ENCODE measurements around the gene EFCAB8.
"Not testable (repeated sequence)": the region's sequence is repeated elsewhere in the genome, so short reads cannot be mapped to it uniquely, and the experiment has no call there.

EFCAB8 gene

DNA sequence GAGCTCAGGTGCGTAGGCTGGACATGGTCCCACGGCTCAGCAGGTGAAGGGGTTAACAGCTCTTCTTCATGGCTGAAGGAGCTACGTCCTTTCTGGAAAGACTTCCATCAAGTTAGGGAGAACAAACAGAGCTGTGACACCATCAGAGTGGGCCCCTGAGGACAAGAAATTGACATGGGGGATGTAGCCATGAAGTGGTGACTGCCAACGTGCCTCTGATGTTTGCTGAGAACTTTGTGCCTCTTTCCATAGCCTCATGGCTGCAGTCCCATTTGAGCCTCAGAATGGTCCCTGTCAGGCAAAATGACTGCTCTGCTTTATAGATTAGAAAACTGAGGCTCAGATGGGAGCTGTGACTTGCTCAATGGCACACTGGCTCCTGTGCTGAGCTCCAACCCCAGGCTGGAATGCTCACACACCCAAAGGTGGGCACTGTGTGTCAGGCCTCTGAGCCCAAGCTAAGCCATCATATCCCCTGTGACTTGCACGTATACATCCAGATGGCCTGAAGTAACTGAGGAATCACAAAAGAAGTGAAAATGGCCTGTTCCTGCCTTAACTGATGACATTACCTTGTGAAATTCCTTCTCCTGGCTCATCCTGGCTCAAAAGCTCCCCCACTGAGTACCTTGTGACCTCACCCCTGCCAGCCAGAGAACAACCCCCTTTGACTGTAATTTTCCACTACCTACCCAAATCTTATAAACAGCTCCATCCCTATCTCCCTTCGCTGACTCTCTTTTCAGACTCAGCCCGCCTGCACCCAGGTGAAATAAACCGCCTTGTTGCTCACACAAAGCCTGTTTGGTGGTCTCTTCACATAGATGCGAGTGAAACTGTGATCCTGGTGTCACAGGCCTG, 115.7 kb downstream of the EFCAB8 start:
- DNase-seq: not testable (repeated sequence)

DNA sequence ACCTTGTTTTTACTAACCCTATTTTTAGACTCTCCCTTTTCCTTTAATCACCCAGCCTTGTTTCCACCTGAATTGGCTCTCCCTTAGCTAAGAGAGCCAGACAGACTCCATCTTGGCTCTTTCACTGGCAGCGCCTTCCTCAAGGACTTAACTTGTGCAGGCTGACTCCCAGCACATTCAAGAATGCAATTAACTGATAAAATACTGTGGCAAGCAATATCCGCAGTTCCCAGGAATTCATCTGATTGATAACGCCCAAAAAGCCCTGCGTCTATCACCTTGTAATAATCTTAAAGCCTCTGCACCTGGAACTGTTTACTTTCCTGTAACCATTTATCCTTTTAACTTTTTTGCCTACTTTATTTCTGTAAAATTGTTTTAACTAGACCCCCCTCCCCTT, 116.4 kb downstream of the EFCAB8 start:
- not testable (repeated sequence) for DNase-seq

DNA sequence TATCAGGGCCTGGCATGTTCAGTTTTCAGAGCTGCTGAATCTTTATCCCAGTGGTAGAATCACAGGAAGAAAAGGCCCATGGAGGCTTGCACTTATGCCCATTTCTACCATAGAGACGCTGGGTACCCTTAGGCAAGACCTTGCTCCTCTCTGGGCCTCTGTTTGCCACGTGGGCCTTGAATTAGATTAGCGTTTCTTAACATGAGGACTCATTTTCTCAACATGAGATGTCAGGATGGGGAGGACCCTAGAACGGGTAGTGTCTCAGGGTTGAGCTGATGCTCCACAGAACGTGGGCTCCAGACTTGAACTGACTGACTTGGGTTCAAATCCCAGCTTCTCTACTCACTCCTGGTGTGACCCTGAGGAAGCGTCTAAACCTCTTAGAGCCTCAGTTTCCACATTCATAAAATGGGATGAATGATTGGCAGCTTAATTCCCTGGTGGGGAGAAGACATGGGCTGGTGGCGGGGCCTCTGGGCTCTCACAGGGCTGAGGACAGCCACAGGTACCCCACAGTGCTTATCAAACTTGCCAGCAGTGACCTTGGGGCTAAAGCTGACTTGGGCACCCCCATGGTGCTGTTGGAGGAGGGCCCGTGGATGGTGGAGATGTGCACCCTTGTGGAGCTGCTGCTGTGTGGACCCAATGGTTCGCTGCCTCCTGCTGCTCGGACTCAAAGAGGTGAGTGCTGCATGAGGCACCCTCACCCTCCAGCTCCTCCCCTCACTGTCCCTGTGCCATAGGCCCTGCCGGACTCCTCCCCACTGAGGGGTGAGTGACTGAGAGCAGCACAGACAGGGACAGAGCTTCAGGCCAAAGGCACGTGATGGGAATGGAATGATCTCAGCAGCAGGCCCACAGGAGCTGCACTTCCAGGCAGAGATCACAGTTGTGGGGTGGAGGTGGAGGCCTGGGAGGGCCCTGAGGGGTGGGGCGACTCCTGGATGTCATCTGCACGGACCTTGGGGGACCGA, 117.3 kb downstream of the EFCAB8 start:
- no peak for DNase-seq

DNA sequence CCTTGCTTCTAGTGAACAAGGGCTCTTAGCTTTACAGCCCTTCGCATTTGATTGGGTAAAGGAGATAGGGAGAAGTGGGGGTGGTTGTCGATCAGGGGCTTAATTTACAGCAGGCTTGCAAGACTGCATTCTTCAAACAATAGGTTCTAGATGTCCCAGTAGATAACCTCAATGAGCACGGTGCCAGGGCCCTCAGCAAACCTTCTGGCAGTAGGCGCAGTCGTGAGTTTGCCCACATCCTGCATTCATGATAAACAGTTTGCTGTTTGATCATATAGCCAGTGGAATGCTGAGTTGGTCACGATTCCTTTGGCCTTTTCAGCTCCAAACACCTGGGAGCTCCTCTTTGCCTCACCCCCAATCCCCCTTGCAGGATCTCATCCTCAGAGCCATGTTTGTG, 118.0 kb downstream of the EFCAB8 start:
- DNase-seq: no peak

DNA sequence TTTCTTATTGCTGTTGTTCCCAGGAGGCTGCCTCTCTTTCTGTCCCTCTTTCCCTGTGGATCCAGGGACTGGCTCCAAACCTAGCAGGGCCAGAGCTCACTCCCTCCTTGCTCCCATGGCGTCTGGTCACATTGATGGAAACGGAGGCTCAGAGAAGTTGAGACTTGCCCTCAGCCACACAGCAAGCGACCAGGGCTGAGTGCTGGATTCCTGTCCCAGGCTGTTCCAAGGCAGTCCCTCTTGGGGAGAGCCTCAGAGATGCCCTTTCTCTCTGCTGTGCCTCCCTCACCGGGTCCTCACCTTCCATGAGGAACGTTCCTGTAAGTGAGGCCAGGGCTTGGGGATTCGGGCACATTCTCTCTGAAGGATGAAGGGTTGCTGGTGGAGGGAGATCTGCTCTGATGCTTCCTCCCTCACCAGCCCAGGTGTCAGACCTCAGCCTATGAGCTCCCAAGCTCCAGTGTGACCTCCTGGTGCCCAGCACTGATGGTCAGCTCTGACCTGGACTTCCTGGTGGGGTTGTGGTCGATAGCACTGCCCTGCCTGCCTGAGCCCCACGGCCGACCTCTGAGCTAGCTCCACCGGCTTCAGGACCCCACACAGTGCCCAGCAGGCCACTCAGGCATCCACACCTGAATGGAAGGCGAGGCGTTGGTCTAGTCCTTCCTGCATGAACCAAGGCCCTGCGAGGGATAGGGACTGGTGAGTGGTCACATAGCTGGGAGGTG, 118.7 kb downstream of the EFCAB8 start:
- no peak for DNase-seq

DNA sequence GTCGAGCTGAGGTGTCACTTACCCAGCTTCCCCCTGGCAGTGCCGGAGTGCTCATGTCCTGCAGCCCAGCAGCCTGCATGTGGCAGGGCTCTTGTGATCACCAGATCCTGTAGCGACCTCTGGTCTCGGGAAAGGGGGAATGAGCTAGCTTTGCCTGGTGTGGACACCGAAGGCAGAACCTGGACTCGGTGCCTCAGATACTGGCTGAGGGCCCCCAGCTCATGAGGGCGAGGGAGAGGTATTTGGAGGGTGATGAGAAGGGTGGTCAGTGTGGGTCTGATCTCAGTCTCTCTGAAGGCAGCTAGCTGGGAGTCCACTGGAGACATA, 119.2 kb downstream of the EFCAB8 start:
- DNase-seq: no peak

DNA sequence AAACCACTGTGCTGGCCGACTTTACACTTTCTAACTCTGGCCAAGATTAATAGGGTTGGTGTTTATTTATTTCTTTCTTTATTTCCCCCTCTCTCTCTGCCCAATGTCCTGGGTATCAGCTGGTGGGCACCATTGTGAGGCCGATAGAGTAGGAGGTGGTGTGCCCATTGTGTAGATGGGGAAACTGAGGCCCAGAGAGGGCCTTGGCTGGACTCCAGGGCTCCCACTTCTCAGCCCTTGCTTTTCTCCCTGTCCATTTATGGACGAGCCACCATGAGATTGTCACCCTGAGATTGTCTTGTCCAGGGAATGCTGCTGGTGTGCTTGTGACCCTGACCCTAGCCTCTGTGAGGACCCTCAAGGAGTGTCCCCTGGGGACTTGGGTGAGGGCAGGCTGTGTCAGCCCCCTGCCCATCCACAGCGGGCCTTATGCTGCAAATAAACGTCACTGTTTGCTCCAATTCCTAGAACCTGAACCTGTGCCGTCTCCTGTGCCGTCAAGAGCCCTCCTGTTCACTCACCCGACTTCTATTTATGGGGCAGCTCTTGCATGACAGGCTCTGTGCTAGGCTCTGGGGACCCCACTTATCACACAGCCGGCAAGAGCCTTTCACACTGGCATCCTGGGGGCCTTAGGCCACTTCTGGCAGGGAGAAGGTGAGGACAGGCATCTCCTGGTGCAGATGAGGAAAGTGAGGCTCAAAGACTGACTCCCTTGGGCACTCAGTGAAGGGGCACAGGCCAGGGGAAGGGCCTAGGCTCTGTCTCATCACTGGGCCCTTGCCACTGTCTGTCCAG, 120.7 kb downstream of the EFCAB8 start:
- no peak for DNase-seq

DNA sequence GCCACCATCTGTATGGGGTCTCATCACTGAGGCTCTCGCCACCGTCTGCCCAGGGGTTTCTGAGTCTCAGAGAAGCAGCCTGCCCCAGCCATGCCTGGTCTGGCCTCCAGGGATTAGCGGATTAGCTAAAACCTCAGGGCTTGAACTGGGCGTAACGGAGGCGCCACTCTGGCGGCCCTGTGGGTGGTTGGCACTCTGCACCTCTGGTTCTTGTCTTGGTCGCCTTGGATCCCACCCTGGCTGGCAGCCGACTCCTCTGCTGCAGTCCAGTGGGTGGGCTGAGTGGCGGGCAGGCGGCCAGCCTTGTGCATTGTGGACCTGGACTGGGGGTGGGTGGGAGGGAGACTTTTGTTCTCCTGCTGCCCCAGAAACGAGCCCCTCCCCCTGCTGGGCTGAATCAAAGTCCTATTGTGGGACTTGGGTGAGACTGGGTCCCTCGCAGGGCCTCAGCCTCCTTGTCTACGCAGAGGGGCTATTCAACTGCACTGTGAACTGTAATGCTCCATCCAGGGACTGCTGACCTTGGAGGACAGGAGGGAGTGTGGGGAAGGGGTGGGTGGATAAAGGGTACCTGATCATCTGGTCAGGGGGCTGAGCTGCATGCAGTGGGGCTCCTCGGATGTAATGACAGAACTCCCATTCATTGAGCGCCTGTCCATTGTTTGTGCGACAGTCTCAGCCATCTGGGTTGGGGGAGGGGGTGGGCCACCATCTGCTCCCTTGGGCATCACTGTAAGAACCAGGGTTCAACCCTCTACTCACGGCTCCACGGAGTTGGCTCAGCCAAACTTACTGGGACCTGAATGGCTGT, 121.6 kb downstream of the EFCAB8 start:
- DNase-seq: no peak

DNA sequence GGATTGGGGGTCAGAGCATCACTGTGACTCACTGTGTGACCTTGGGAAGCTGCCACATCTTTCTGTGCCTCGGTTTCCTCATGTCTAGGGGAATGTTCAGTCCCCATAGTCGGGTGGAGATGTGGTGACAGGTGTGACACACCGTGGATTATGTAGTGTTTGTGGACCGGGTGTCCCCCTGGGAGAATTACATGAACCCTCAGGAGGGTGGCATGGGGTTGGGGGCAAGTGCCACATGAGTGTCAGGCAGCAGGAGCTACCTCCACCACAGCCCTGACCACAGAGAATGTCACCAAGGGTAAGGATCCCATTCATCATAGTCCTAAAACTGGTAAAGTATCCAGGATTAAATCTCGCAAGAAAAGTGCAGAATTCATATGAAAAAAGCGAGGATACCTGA, 122.3 kb downstream of the EFCAB8 start:
- no peak for DNase-seq

DNA sequence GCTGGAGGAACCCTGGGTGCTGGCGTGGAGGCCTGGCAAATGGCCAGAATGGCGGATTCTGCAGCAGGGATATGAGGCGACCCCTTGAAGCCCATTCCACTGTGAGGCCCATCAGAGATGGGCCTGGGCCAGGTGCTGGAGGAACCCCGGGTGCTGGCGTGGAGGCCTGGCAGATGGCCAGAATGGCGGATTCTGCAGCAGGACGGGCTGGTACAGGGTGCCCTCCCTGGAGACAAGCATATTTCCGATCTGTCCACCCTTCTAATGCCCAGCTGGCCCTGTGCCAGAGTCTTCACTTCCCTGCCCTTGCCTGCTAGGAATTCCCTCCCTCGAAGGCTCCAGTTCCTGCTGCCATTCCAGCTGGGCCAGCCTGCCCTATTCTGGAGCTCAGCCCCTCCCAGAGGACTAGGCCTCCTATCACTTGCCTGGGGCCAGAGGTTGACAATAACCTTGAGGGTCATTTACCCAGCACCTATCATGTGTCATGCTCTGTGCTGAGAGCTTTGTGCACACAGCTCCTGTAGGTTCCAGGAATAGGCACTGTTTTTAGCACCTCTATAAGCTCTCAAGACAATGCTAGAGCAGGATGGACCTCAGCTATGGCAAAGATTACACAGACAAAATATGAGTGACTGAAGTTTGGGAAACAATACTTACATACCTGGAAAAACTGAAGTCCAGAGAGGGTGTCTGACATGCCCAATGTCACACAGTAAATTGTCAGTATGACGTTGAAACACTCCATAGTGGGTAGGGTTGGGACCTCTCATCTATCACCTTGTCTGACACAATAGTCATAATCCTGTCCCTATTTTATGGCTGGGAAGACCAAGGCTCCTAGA, 124.1 kb downstream of the EFCAB8 start:
- no peak for DNase-seq

DNA sequence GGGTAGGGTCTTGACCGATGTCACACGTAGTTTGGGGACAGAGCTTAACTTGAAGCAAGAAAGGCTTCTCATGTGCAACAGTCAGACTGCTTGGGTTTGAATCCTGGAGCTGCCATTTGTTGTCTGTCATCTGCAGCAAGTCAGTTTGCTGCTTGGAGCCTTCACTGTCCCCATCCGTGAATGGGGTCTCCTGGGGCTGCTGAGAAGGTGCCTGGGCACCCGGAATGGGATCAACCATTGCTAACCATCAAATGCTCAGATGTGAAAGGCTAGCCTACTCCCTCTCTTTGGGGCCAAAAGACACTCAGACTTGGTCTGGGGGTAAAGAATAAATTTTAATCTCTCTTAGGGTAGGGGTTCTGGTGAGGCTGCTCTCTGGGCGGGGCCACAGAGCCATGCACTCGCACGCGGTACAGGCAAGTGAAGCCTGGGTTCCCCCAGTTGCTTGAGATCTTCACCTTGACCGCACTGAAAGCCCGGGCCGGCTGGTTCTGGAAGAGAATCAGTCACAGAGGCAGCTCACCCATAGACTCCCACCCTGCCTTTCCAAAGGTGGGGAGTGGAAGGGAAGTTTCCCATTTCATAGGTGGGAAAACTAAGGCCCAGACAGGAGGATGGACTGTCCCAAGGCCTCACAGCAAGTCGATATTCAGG, 124.9 kb downstream of the EFCAB8 start:
- DNase-seq: no peak

DNA sequence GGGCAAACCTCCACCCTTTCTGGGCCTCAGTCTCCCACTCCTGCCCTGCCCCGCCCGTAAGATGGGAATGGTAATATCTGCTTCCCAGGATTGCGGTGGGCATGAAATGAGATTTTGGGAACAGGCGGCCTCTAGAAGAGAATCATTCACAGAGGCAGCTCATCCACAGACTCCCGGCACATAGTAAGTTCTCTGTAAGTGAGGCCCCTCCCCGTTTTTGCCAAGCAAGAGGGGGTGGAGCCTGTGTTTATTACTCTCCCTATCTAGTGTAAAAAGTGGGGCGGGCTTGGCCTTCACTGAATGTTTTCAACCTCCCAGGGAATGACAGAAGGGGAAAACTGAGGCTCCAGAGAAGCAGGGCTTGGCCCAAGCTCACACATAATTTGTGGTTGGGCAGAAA, 125.5 kb downstream of the EFCAB8 start:
- no peak for DNase-seq

DNA sequence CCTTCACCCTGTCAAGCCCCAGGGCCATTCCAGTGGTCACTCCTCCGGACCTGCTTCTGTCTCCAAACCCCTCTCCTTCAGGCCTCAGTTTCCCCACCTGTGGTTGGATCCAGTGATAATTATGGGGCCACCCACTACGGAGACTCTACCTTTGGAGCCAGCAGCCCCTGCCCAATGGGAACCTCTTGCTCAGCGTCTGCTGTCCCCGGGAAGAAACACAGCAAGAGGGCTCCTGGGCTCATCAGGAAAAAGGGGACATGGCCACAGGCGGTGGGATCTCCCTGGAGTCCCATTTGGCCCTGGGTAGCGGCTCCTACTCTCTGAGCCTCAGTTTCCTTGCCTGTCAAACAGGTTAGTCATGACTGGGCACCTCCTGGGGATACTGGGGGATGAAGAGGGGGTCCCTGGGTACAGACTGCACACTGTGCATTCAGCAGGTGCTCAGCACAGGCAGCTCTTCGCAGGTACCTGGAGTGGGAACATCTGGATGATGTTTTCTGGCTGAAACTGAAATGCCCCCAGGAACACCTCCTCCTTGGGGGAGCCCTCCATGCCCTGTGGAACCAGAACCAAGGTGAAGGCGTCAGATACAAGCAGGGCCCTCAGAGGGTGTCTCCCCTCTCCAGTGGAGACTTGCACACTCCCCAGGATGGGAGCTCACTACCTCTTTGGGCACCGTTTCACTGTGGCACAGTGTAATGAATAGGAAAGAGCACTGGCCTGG, 126.1 kb downstream of the EFCAB8 start:
- DNase-seq: no peak

DNA sequence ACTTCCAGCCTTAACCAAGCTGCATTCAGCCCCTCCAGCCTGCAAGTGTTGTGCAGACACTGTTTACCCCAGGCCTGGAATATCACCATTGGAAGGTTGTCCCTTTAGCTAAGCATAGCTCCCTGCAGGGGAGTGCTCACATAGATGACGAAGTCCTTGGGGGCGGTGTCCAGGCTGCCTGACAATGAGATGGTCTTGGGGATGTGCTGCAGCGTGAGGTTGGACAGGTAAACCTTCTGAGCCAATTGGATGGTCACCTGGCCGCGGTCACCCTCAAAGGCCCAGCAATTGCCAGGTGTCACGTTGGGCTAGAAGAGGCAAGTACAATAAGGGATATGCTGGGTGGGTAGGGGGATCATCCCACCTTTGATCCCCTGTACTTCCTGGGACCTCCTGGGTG, 126.9 kb downstream of the EFCAB8 start:
- DNase-seq: no peak

DNA sequence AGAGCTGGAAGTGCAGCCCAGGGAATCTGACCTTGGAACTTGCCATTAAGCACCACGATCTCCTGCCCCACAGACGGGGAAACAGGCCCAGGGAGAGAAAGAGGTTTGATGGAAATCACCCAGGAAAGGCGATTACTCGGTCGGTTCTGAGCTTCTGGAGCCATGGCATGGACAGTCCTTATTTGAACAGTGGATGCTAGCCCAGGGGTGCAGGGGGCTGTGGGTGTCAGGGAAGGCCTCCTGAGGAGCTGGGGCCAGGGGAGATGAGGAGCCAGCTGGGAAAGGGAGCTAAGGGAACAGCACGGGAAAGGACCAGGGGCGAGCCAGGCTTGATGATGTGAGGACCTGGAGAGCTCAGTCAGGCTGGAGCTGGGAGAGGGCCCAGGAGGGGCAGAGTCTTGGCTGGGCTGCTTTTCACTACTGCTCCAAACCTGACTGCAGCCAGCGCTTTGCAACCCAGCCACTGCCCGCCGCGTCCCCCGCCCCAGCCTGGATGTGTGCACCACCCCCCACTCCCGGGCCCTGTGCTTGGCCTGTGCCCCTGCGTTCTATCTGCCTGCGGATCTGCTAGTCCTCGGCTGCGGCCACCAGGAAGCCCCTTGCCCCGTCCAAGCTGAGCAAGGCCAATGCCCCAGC, 127.7 kb downstream of the EFCAB8 start:
- no peak for DNase-seq

DNA sequence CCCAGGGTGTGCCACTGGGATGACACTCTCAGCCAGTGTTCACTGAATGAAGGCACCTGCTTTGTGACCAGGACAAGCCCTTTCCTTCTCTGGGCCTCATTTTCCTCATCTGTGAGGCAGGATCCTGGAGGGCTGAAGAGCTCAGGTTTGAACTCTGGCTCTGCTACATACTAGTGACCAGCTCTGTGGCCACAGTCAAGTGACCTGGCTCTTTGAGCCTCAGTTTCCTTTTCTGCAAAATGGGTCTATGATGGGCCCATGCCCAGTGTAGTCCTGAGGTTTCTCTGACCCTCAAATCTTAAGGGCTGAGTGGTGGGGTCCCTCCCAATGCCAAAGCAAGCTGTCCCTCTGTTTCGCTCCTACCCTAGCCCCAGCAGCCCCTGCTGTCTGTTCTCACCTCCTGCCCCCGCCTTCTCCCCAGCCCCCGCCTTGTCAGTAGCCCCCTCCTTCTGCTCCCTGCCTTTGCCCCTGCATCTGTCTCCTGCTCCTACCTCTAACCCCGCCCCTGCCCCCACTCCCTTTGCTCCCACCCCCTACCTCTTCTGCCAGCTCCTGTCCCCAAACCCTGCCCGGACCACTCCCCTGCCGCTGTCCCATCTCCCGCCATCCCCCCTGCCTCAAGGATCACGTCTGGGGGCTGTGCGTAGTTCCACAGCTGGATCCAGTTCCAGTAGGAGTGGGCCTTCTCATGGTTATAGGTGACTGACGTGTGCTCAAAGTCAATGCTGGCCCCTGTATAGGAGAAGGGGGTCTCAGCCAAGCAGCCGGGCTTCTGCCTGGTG, 128.5 kb downstream of the EFCAB8 start:
- DNase-seq: no peak

DNA sequence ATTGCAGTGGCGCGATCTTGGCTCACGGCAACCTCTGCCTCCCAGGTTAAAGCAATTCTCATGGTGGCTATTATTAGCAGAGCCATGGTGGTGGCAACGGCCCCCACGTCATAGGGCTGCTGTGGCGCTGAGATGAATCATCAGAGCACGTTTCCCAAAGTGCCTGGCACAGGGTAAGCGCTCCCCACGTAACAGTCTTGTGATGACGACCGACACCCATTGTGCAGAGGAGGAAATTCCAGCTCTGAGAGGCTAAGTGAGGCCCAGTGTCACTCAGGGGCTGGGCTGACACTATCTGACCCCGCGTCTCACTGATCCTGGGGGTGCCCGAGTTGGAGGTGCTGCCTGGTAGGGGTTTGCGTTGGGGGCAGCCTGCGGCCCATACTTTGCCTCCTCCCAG, 129.3 kb downstream of the EFCAB8 start:
- no peak for DNase-seq
